Retinal pigment epithelial cell (primary cell): ENCODE measurements around the gene SNAI3.

Source experiments
- DNase-seq: peaks from one replicate; pipeline ENCODE4 v3.0.0-alpha.2; 2010; ENCODE audit warnings: low read depth
- H3K4me3 ChIP-seq: 2 replicates; pipeline ENCODE4 v1.5.1; 2011; ENCODE audit warnings: mild to moderate bottlenecking, low read length, control low read depth, moderate library complexity
- TF ChIP-seq, protein P1 (sequence below): conservative IDR thresholded peaks from 2 replicates; pipeline ENCODE4 v1.5.1; 2011; ENCODE audit warnings: low read depth, low read length, control low read depth, inconsistent platforms

The SNAI3 gene

DNA sequence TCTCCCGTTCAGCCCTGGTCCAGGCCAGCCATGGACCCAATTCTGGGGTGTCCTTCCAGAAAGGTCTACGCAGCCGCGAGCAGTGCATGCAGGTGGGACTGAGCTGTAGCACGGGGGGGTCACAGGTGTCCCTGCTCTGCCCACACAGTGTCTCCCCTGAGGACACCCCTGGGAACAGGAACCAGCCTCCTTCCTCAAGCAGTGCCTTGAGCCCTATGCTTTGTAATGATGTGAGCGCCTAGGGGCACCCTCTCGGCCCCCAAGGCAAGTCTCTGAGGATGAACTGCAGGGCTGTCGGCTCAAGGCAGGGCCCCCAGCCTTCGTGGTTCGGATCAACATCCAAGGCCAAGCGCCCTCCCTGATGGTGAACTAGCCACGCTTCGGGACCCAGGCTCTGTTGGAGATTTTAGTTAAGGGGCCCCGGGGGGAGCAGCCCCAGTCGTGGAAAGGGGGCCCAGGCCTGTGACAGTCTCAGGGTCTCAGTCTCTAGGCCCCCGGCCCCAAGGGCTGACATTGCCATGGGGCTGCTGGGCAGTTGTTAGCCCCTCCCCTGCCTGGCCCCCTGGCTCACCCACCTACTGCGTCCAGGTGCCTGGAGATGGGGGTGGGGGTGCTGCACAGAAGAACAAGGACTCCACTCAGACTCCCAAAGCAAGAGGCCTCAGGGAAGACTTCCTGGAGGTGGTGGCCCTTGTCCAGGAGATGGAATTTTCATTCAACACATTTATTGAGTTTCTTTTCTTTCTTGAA lies 45.6 kb downstream of the SNAI3 start:
- no peak for DNase-seq
- no peak overlapping the region for H3K4me3 ChIP-seq
- TF ChIP-seq, protein P1, sequence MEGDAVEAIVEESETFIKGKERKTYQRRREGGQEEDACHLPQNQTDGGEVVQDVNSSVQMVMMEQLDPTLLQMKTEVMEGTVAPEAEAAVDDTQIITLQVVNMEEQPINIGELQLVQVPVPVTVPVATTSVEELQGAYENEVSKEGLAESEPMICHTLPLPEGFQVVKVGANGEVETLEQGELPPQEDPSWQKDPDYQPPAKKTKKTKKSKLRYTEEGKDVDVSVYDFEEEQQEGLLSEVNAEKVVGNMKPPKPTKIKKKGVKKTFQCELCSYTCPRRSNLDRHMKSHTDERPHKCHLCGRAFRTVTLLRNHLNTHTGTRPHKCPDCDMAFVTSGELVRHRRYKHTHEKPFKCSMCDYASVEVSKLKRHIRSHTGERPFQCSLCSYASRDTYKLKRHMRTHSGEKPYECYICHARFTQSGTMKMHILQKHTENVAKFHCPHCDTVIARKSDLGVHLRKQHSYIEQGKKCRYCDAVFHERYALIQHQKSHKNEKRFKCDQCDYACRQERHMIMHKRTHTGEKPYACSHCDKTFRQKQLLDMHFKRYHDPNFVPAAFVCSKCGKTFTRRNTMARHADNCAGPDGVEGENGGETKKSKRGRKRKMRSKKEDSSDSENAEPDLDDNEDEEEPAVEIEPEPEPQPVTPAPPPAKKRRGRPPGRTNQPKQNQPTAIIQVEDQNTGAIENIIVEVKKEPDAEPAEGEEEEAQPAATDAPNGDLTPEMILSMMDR, result no peak

DNA sequence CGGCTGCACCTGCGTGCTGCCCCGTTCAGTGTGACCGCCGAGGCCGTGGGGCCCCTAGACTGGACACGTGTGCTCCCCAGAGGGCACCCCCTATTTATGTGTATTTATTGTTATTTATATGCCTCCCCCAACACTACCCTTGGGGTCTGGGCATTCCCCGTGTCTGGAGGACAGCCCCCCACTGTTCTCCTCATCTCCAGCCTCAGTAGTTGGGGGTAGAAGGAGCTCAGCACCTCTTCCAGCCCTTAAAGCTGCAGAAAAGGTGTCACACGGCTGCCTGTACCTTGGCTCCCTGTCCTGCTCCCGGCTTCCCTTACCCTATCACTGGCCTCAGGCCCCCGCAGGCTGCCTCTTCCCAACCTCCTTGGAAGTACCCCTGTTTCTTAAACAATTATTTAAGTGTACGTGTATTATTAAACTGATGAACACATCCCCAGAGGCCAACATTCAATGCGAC lies 46.2 kb downstream of the SNAI3 start:
- DNase-seq, result no peak
- TF ChIP-seq, protein P1, result no peak
- no peak overlapping the region for H3K4me3 ChIP-seq

DNA sequence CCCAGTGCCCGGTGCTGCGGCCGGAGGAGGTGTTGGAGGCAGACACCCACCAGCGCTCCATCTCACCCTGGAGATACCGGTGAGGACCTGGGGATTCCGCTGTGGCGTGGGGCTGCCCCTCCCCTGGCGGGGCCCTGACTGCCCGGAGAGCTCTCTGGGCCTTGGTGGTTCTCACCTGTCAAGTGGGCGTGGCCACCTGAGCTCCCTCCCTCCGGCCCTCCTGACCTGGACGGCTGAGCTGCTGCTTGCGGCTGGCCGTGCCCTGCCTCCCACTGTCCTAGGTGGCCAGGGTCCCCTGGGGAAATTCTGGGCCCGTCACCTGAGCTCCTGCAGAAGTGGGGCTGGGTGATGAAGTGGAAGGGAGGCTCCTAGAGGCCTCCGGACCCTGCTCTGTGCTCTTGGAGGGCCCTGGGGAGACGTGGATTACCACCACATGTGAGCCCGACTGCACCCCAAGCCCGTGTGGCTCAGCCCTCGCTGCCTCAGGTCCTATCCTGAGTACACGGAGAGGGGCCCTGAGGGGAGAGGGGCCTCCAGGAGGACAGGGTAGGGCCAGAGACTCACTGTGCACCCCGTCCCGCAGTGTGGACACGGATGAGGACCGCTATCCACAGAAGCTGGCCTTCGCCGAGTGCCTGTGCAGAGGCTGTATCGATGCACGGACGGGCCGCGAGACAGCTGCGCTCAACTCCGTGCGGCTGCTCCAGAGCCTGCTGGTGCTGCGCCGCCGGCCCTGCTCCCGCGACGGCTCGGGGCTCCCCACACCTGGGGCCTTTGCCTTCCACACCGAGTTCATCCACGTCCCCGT lies 46.9 kb downstream of the SNAI3 start:
- no peak for DNase-seq
- H3K4me3 ChIP-seq, result no peak overlapping the region
- TF ChIP-seq, protein P1, result no peak

- no peak within 1 kb of the TSS for H3K4me3 ChIP-seq
- no peak for DNase-seq
- TF ChIP-seq, protein P1, result no peak
These were observed 47.7 kb downstream of the SNAI3 start, which contains the start of gene IL17C for GRCh38 chr16:88638323-88639230. TSS of gene IL17C (plus strand) at chr16:88638572. CDS start at chr16:88638642, 70 bp downstream.

DNA sequence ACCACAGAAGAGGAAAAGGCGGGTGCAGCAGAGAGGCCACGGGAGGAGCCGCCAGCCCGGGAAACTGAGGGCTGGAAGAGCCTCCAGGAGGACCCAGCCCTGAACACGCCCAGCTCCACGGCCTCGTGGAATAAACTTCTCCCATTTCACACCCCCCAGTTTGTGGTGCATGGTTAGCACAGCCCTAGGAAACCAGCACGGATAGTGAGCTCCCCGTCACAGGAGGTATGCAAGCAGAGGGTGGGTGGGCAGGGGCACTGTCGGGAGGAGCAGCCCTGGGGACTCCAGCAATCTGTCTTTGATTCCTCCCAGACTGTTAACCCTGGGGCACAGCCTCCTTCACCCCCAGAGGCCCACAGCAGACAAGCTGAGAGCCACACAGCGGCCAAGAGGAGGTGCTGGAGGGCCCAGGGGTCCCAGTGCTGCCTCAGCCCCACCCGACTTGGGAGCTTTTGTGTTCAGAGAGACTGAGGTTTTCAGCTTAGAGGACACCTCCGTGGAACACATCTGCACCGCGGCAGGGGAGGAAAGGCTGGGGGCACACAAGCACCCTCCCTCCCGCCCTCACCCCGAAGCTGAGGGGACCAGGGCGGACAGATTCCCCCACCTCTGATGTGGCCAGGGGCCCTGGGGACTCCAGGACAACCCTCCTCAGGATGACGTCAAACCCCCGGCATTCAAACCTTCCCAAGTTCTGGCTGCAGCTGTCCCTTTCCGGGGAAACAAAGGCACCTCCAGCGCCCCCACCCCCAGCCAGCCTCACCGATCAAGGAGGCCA lies 49.6 kb downstream of the SNAI3 start:
- TF ChIP-seq, protein P1, result no peak
- no peak for DNase-seq
- no peak overlapping the region for H3K4me3 ChIP-seq

- H3K4me3 ChIP-seq, result no peak overlapping the region
- TF ChIP-seq, protein P1, result no peak
- DNase-seq, result no peak
These were observed 50.5 kb downstream of the SNAI3 start for GRCh38 chr16:88635671-88636319.
